ENCODE data around the gene ELL.
"Not testable (repeated sequence)": the region's sequence is repeated elsewhere in the genome, so short reads cannot be mapped to it uniquely, and the experiment has no call there.

ELL gene

GRCh38 chr19:18412610-18413239 is 109.1 kb downstream of the ELL start:
- ChIA-PET CTCF (interaction anchor here (1.5 to 16.0 kb wide), 8 partner anchors 21 to 204 kb away, joined by 4 to 380 read pairs (median 32); partner anchors contain the start of genes GDF15, JUND, LRRC25 and LSM4), POLR2A (interaction anchor here (5.6 kb wide), 1 partner anchor 133 kb away, joined by 43 read pairs; the partner anchor contains the start of gene JUND)
- TF ChIP-seq CTCF (IDR thresholded peaks at IDR 0.05; ENCODE audit: control extremely low read depth, extremely low read depth, low read depth, missing control alignments), result no peak
- DNase-seq (ENCODE audit: extremely low spot score), result no peak

- POLR2A ChIA-PET, result no interaction called here
- peak; percentile 82 for DNase-seq (ENCODE audit: extremely low spot score)
- peak; percentile 52 for TF ChIP-seq CTCF (IDR thresholded peaks at IDR 0.05; ENCODE audit: control extremely low read depth, extremely low read depth, low read depth, missing control alignments)
- CTCF ChIA-PET, result no interaction called here
These were observed 113.8 kb downstream of the ELL start for GRCh38 chr19:18408053-18408476.

DNA sequence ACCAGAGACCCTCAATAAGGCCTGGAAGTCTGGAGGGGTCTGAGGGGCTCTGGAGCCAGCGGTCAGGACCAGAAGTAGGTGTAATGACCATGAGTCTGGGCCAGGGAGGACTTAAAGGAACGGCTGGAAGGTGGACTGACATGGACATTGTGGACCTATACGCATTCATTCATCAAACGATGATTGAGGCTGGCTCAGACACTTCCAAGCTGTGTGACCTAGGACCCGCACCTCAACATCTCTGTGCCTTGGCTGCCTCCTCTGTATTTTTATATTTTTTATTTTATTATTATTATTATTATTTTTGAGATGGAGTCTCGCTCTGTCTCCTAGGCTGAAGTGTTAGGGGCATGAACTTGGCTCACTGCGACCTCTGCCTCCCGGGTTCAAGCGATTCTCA is 115.1 kb downstream of the ELL start:
- POLR2A ChIA-PET, result no interaction called here

GRCh38 chr19:18405754-18406153 is 116.1 kb downstream of the ELL start:
- DNase-seq (ENCODE audit: extremely low spot score); POLR2A ChIA-PET: not testable (repeated sequence)
- CTCF ChIA-PET, result interaction anchor here (1.2 to 12.4 kb wide), 2 partner anchors 9 to 16 kb away, joined by 4 to 181 read pairs; partner anchors contain the start of gene GDF15

More for the DNA sequence above, 115.1 kb downstream of the ELL start:
- DNase-seq (ENCODE audit: extremely low spot score), result no peak
- CTCF ChIA-PET, result interaction anchor here (1.2 to 12.4 kb wide), 2 partner anchors 8 to 17 kb away, joined by 4 to 181 read pairs; partner anchors contain the start of gene GDF15
- TF ChIP-seq CTCF (IDR thresholded peaks at IDR 0.05; ENCODE audit: control extremely low read depth, extremely low read depth, low read depth, missing control alignments), result no peak

DNA sequence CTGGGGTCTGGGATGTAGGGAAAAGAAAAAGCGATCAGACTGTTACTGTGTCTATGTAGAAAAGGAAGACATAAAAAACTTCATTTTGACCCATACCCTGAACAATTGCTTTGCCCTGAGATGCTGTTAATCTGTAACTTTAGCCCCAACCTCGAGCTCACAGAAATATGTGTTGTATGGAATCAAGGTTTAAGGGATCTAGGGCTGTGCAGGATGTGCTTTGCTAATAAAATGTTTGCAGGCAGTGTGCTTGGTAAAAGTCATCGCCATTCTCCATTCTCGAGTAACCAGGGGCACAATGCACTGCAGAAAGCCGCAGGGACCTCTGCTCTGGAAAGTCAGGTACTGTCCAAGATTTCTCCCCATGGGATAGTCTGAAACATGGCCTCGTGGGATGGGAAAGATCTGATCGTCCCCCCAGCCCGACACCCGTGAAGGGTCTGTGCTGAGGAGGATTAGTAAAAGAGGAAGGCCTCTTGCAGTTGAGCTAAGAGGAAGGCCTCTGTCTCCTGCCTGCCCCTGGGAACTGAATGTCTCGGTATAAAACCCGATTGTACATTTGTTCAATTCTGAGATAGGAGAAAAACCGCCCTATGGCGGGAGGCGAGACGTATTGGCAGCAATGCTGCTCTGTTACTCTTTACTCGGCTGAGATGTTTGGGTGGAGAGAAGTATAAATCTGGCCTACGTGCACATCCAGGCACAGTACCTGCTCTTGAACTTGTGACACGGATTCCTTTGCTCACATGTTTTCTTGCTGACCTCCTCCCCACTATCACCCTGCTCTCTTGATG is 119.2 kb downstream of the ELL start:
- CTCF ChIA-PET, result interaction anchor here (1.2 to 23.3 kb wide), 3 partner anchors 13 to 172 kb away, joined by 4 to 380 read pairs (median 181); partner anchors contain the start of genes GDF15 and SSBP4
- not testable (repeated sequence) for DNase-seq (ENCODE audit: extremely low spot score)
- POLR2A ChIA-PET, result interaction anchor here (0.9 kb wide), 1 partner anchor 122 kb away, joined by 3 read pairs; no protein-coding TSS in a partner anchor

DNA sequence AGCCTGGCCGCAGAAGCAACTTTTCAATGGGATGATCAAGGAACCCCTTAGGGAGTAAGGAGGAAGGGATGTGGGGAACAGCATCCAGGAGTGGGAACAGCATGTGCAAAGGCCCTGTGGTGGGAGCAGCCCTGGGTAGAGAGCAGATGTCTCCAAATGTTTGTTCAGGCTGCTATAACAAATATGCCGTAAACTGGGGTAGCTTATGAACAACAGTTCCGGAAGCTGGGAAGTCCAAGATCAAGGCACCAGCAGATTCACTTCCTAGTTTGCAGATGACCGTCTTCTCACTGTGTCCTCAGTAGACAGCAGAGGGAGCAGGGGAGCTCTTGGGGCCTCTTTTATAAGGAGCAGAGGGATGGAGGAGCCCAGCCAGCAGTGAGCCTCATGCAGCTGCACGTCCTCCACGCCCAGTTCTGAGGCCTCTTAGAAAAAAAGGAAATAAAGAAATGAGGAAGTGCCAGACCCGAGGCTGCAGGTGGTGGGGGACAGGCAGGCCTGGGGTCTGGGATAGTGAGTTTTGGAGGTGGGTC is 120.2 kb downstream of the ELL start:
- POLR2A ChIA-PET, result interaction anchor here (0.5 to 1.1 kb wide), 3 partner anchors 14 to 125 kb away, joined by 3 to 6 read pairs (median 4); partner anchors contain the start of gene JUND
- peak; percentile 69 for DNase-seq (ENCODE audit: extremely low spot score)
- TF ChIP-seq CTCF (IDR thresholded peaks at IDR 0.05; ENCODE audit: control extremely low read depth, extremely low read depth, low read depth, missing control alignments), result peak; percentile 39
- CTCF ChIA-PET, result interaction anchor here (0.9 to 23.3 kb wide), 9 partner anchors 12 to 171 kb away, joined by 3 to 380 read pairs (median 4); partner anchors contain the start of genes GDF15 and SSBP4

- ChIA-PET CTCF (interaction anchor here (12.4 to 23.3 kb wide), 2 partner anchors 9 to 18 kb away, joined by 181 to 380 read pairs; partner anchors contain the start of genes GDF15 and SSBP4), POLR2A (no interaction called here)
- no peak for DNase-seq (ENCODE audit: extremely low spot score)
- no peak for TF ChIP-seq CTCF (IDR thresholded peaks at IDR 0.05; ENCODE audit: control extremely low read depth, extremely low read depth, low read depth, missing control alignments)
These were observed 122.9 kb downstream of the ELL start for GRCh38 chr19:18399008-18399407.

Measured in GM10248 (cell line).